BE2C (cell line): ENCODE data around the gene ISLR2.

Experiments
- DNase-seq: peaks from one replicate; pipeline ENCODE4 v3.0.0-alpha.2; 2020
- H3K27me3 ChIP-seq: fragments of 250-450 bp; sonication (Bioruptor Pico); 2 replicates; pipeline ENCODE4 v1.5.1; 2020; ENCODE audit warnings: mild to moderate bottlenecking
- H3K36me3 ChIP-seq: fragments of 250-450 bp; sonication (Bioruptor Pico); 2 replicates; pipeline ENCODE4 v1.5.1; 2020; ENCODE audit warnings: mild to moderate bottlenecking
- H3K4me1 ChIP-seq: fragments of 250-450 bp; sonication (Bioruptor Pico); 2 replicates; pipeline ENCODE4 v1.5.1; 2020
- H3K4me3 ChIP-seq: 2 replicates; pipeline ENCODE4 v1.5.1; 2011; ENCODE audit warnings: low read depth, low read length
- H3K9me3 ChIP-seq: fragments of 250-450 bp; sonication (Bioruptor Pico); 2 replicates; pipeline ENCODE4 v1.5.1; 2020
- TF ChIP-seq, protein P1 (sequence below): IDR thresholded peaks from 2 replicates; pipeline ENCODE4 v1.5.1; 2012; ENCODE audit warnings: mild to moderate bottlenecking, low read depth, low read length

Gene ISLR2

DNA sequence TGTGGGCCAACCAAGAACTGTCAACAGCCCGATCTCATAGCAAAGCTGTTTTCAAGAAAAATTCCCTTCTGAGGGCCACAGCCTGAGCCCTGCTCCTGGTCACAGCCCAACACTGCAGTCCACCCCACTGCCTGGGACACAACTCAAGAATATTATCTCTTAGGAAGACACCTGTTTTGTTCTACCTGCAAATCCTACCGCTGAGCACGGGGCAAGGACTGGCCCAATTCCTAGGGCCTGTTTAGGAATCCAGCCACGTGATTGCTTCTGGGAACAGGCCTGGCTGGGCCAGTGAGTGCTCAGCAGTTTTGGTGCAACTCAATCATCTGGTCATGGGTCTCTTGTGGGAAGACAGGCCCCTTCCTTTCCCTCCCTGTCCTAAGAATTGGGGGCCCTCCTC lies 8.3 kb downstream of the ISLR2 start:
- H3K36me3 ChIP-seq: no peaks in the 10 kb centered on the region
- no peaks in the 10 kb centered on the region for H3K27me3 ChIP-seq
- H3K4me1 ChIP-seq: peaks cover 44% of the 10 kb centered on the region
- TF ChIP-seq, protein P1, sequence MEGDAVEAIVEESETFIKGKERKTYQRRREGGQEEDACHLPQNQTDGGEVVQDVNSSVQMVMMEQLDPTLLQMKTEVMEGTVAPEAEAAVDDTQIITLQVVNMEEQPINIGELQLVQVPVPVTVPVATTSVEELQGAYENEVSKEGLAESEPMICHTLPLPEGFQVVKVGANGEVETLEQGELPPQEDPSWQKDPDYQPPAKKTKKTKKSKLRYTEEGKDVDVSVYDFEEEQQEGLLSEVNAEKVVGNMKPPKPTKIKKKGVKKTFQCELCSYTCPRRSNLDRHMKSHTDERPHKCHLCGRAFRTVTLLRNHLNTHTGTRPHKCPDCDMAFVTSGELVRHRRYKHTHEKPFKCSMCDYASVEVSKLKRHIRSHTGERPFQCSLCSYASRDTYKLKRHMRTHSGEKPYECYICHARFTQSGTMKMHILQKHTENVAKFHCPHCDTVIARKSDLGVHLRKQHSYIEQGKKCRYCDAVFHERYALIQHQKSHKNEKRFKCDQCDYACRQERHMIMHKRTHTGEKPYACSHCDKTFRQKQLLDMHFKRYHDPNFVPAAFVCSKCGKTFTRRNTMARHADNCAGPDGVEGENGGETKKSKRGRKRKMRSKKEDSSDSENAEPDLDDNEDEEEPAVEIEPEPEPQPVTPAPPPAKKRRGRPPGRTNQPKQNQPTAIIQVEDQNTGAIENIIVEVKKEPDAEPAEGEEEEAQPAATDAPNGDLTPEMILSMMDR: no peak
- no peaks in the 10 kb centered on the region for H3K9me3 ChIP-seq
- no peak for DNase-seq
- H3K4me3 ChIP-seq: no peak overlapping the region

DNA sequence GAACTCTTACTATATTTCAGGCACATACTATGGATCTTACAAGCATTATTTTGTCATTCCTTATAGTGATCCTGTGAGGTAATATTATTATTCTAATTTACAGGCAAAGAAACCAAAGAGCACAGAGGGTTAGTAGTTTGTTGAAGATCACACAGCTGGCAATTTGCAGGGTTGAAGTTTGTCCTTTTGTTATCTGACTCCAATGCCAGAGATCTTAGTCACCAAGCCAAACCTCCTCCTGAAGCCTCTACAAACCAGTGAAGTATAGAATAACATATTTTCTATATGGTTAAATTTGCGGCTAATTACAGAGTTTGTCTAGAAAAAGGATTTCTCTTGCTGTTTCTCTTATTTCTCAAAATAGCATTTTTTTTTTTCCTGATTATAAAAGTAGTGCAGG lies 11.2 kb downstream of the ISLR2 start:
- H3K4me1 ChIP-seq: peaks cover 51% of the 10 kb centered on the region

DNA sequence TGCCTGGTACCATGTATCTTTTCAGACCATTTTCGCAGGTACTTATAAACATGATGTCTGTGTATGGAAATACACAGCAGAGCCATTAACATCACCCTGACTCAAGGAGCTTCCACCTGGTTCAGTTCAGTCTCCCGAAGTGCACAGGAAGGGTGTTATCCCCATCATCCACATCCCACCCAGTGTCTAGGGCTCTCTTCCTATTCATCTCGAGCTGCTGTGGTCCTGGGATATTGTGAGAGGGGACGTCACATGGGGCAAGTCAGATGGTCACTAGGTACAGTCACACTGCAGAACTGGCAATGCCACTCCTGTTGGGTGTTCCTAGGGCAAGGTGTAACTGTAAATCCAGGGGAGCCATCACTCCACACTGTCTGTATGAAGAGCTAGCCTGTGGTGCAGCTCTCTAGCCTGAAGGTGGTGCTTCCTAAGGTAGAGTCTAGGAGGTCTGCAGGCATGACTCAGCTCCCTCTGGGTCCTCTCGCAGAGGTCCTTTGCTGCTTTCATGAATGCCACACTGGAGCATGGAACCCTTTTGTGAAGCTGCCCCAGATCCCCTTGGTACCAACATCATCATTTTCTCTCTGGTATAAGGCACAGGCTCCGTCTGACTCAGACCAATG lies 13.9 kb downstream of the ISLR2 start:
- TF ChIP-seq, protein P1: peak; percentile 48
- peak; percentile 60 for DNase-seq
- H3K9me3 ChIP-seq: no peaks in the 10 kb centered on the region; the same call in 1 of the 2 replicates

More for the DNA sequence above, 11.2 kb downstream of the ISLR2 start:
- no peaks in the 10 kb centered on the region; the same call in 1 of the 2 replicates for H3K9me3 ChIP-seq
- no peaks in the 10 kb centered on the region; the same call in 1 of the 2 replicates for H3K36me3 ChIP-seq
- no peaks in the 10 kb centered on the region for H3K27me3 ChIP-seq
- TF ChIP-seq, protein P1: no peak
- H3K4me3 ChIP-seq: no peak overlapping the region
- no peak for DNase-seq

DNA sequence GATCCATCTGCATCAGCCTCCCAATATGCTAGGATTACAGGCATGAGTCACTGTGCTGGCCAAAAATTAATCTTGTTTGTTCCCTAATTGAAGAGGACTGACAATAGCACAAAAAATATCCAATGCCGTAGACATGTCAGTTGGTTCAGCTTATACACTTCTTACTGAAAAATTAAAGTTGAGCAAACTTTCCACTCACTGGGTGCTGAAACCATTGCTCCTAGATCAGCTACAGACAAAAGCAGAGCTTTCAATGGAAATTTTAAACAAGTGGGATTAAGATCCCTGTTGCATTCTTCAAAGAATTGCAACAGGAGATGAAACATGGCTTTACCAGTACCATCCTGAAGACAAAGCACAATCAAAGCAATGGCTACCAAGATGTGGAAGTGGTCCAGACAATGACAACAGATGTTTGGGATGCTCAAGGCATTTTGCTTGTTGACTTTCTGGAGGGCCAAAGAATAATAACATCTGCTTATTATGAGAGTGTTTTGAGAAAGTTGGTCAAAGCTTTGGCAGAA lies 16.0 kb downstream of the ISLR2 start:
- Histone ChIP-seq H3K27me3 (no peaks in the 10 kb centered on the region), H3K9me3 (no peaks in the 10 kb centered on the region; the same call in 1 of the 2 replicates), H3K4me1 (peaks cover 9% of the 10 kb centered on the region), H3K4me3 (no peak overlapping the region), H3K36me3 (no peaks in the 10 kb centered on the region; the same call in 1 of the 2 replicates)
- no peak for DNase-seq
- TF ChIP-seq, protein P1: no peak

More for the DNA sequence above, 13.9 kb downstream of the ISLR2 start:
- Histone ChIP-seq H3K36me3 (no peaks in the 10 kb centered on the region; the same call in 1 of the 2 replicates), H3K27me3 (no peaks in the 10 kb centered on the region), H3K4me3 (no peak overlapping the region), H3K4me1 (peaks cover 30% of the 10 kb centered on the region)

DNA sequence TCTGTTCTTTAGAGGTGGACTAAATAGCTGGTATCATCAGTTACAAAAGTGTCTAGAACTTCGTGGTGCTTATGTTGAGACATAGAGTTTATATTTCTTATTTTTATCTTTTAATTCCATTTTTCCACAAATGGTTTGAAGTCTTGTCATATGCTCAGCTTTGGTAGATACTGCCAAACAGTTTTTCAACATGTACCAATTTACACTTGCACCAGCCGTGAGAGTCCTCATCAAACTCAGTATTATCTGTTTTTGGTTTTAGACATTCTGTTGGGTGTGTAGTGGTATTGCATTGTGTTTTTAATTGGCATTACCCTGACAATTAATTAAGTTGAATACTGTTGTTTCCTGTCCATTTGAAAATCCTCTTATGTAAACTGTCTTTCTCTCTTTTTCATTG lies 16.7 kb downstream of the ISLR2 start:
- Histone ChIP-seq H3K4me1 (peaks cover 7% of the 10 kb centered on the region), H3K4me3 (no peak overlapping the region), H3K36me3 (no peaks in the 10 kb centered on the region; the same call in 1 of the 2 replicates), H3K9me3 (no peaks in the 10 kb centered on the region; the same call in 1 of the 2 replicates), H3K27me3 (no peaks in the 10 kb centered on the region)
- no peak for DNase-seq
- TF ChIP-seq, protein P1: no peak

DNA sequence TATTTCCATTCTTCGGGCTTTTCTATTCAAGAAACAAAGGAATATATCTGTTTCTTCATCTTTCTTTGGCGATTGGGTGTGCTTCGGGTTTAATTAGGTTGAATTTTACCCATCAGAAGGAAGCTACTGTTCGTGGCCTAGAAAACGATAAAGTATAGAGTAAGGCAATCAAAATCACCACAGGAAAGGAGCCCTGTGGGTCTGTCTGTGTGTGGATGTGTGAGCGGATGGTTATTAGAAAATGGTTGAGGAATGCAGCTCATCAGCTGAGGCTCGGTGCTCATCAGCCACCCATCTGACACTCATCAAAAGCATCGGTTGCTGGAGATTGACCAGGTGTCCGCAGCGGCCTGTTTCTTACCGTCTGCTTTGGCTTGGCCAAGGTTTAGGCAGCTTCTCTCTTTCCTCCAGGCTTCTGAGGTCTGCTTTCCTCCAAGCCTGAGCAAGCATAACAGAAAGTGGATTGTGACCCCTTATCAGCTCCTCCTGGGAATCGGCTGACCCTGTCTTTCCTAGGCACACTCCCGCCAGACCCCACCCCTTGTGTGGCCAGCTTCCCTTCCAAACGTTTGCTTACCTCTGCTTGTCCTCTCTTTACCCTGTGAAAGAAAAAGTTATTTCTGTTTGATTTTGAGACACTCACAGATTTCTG lies 25.5 kb downstream of the ISLR2 start:
- Histone ChIP-seq H3K9me3 (no peaks in the 10 kb centered on the region), H3K27me3 (no peaks in the 10 kb centered on the region), H3K4me1 (peaks cover 54% of the 10 kb centered on the region), H3K4me3 (no peak overlapping the region), H3K36me3 (no peaks in the 10 kb centered on the region)
- TF ChIP-seq, protein P1: no peak
- DNase-seq: peak; percentile 65
